Loucy (cell line): ENCODE results near the gene MAML3.

Experiments used
- H2AFZ ChIP-seq: fragments of 200-600 bp; sonication (generic); 2 replicates; pipeline ENCODE4 v1.6.0; 2016; ENCODE audit warnings: antibody characterized with exemption, mild to moderate bottlenecking, low read length, moderate library complexity
- H3F3A ChIP-seq: fragments of 200-600 bp; 2 replicates; pipeline ENCODE4 v1.6.0; 2016; ENCODE audit warnings: antibody characterized with exemption, low read depth, mild to moderate bottlenecking
- H3K27me3 ChIP-seq: fragments of 200-600 bp; sonication (generic); 2 replicates; pipeline ENCODE4 v1.6.1; 2014; ENCODE audit warnings: low read length, mild to moderate bottlenecking; ENCODE audit not compliant: insufficient read depth, poor library complexity, severe bottlenecking
- H3K36me3 ChIP-seq: fragments of 200-600 bp; sonication (generic); 2 replicates; pipeline ENCODE4 v1.6.1; 2016; ENCODE audit warnings: low read length; ENCODE audit not compliant: insufficient read depth
- H3K4me1 ChIP-seq: fragments of 200-600 bp; sonication (generic); 2 replicates; pipeline ENCODE4 v1.5.1; 2014; ENCODE audit warnings: low read length, mild to moderate bottlenecking; ENCODE audit not compliant: insufficient read depth, poor library complexity, severe bottlenecking
- H3K4me2 ChIP-seq: fragments of 200-600 bp; sonication (generic); 2 replicates; pipeline ENCODE4 v1.6.0; 2014; ENCODE audit warnings: antibody characterized with exemption, low read length, low read depth, mild to moderate bottlenecking; ENCODE audit not compliant: poor library complexity, severe bottlenecking
- H3K4me3 ChIP-seq: fragments of 200-600 bp; sonication (generic); 2 replicates; pipeline ENCODE4 v1.5.1; 2014; ENCODE audit warnings: low read length, mild to moderate bottlenecking, mixed read lengths; ENCODE audit not compliant: poor library complexity, severe bottlenecking
- H3K79me2 ChIP-seq: fragments of 200-600 bp; sonication (generic); 2 replicates; pipeline ENCODE4 v1.6.1; 2014; ENCODE audit warnings: low read length; ENCODE audit not compliant: insufficient read depth
- H3K9ac ChIP-seq: fragments of 200-600 bp; sonication (generic); 2 replicates; pipeline ENCODE4 v1.6.0; 2014; ENCODE audit warnings: mild to moderate bottlenecking, low read depth, low read length, moderate library complexity; ENCODE audit not compliant: poor library complexity, severe bottlenecking
- H3K9me2 ChIP-seq: fragments of 200-600 bp; sonication (generic); replicated peaks from 2 replicates; pipeline ENCODE4 v1.6.1; 2016; ENCODE audit warnings: low read depth, low read length, mixed read lengths
- H3K9me3 ChIP-seq: fragments of 200-600 bp; sonication (generic); 2 replicates; pipeline ENCODE4 v1.6.1; 2014; ENCODE audit warnings: mild to moderate bottlenecking, antibody characterized with exemption, low read length, low read depth; ENCODE audit not compliant: insufficient read depth
- H4K20me1 ChIP-seq: fragments of 200-600 bp; sonication (generic); 2 replicates; pipeline ENCODE4 v1.6.0; 2014; ENCODE audit warnings: antibody characterized with exemption, low read length, mild to moderate bottlenecking; ENCODE audit not compliant: insufficient read depth, poor library complexity, severe bottlenecking
- EZH2phosphoT487 ChIP-seq: fragments of 200-600 bp; IDR thresholded peaks from 2 replicates; pipeline ENCODE4 v1.6.1; 2018; ENCODE audit warnings: antibody characterized with exemption, mild to moderate bottlenecking, moderate library complexity, borderline replicate concordance
- TF ChIP-seq, protein P1 (sequence below): fragments of 200-600 bp; sonication (generic); conservative IDR thresholded peaks from 2 replicates; pipeline ENCODE4 v1.5.1; 2014; ENCODE audit warnings: mild to moderate bottlenecking, antibody characterized with exemption, low read length

The MAML3 gene

DNA sequence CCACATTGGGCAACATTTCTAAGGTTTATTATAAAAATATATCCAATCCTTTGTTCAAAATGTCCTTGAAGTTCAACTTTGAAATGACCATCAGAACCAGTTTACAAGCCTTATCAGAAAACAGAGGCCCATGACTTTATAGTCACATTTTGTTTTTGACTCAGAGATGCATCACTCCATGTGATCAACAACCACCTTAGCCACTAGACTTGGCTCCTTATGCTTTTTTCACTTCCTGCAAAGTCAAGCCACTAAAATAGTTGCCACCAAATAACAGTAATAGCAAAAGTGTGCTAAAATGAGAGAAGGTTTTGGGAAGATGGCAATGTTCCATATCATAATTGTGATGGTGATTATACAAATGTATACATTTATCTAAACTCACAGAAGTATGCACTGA lies 181.7 kb downstream of the MAML3 start:
- TF ChIP-seq, protein P1, sequence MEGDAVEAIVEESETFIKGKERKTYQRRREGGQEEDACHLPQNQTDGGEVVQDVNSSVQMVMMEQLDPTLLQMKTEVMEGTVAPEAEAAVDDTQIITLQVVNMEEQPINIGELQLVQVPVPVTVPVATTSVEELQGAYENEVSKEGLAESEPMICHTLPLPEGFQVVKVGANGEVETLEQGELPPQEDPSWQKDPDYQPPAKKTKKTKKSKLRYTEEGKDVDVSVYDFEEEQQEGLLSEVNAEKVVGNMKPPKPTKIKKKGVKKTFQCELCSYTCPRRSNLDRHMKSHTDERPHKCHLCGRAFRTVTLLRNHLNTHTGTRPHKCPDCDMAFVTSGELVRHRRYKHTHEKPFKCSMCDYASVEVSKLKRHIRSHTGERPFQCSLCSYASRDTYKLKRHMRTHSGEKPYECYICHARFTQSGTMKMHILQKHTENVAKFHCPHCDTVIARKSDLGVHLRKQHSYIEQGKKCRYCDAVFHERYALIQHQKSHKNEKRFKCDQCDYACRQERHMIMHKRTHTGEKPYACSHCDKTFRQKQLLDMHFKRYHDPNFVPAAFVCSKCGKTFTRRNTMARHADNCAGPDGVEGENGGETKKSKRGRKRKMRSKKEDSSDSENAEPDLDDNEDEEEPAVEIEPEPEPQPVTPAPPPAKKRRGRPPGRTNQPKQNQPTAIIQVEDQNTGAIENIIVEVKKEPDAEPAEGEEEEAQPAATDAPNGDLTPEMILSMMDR: no peak
- TF ChIP-seq EZH2phosphoT487: no peak
- no peak overlapping the region for H3K9ac ChIP-seq
- H3K4me2 ChIP-seq: no peak overlapping the region
- H3K9me3 ChIP-seq: no peaks in the 10 kb centered on the region
- H3K79me2 ChIP-seq: peaks cover 13% of the 10 kb centered on the region; the same call in 1 of the 2 replicates
- H3F3A ChIP-seq: no peaks in the 10 kb centered on the region
- no peaks in the 10 kb centered on the region for H3K36me3 ChIP-seq
- H3K27me3 ChIP-seq: no peaks in the 10 kb centered on the region
- H3K4me3 ChIP-seq: no peak overlapping the region
- H3K9me2 ChIP-seq: no peaks in the 10 kb centered on the region
- peaks cover 14% of the 10 kb centered on the region for H3K4me1 ChIP-seq
- no peaks in the 10 kb centered on the region for H4K20me1 ChIP-seq
- H2AFZ ChIP-seq: no peak overlapping the region

DNA sequence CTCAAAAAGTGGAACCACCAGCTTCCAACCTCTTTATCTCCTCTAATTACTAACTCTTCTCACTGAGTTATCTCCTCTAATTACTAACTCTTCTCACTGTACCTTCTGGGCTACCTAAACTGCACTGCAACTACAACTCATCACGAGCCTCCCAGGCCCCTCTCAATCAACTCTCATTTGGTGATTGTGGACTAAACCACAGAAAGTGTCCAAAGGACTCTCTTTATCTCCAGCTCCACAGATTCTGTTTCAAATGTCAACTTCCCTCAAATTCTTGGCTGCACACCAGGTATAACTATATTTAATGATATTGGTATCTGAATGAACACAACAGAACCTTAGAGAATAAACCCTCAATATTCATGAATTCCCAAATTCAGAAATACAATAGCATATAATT lies 182.9 kb downstream of the MAML3 start:
- H3K4me2 ChIP-seq: no peak overlapping the region
- H3K9ac ChIP-seq: no peak overlapping the region
- H3K9me2 ChIP-seq: no peaks in the 10 kb centered on the region
- H4K20me1 ChIP-seq: no peaks in the 10 kb centered on the region
- H3K4me1 ChIP-seq: peaks cover 14% of the 10 kb centered on the region
- no peak overlapping the region for H3K4me3 ChIP-seq
- no peaks in the 10 kb centered on the region for H3K36me3 ChIP-seq
- TF ChIP-seq, protein P1: no peak
- no peak for TF ChIP-seq EZH2phosphoT487
- no peaks in the 10 kb centered on the region for H3F3A ChIP-seq
- no peaks in the 10 kb centered on the region for H3K27me3 ChIP-seq
- peaks cover 13% of the 10 kb centered on the region; the same call in 1 of the 2 replicates for H3K79me2 ChIP-seq
- no peak overlapping the region for H2AFZ ChIP-seq
- H3K9me3 ChIP-seq: no peaks in the 10 kb centered on the region

DNA sequence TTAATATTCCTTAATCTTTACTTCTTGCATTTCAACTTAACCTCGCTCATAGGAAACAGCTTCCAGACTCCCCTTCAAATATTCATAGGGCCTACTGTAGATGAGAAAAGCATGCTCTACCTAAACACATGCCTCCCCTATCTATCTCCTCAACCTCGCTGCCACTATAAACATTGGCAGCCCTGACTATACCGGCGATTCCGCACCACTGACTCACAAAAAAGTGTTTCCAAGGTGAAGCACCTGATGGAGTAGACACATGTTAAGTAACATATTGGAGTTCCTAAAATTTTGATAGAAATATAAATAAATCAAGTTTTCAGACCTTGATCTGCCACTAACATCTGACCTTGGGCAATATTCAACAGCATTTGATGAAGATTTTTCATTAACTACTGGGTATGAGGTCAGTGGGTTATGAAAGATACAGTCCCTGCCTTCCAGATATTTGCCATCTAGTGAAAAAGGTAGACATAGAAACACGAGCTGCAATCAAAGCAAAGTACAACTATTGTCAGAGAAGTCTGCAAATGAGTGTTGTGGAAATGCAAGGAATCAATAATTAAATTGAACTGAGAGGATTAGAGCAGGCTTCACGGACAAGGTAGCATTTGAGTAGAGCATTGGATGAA lies 184.2 kb downstream of the MAML3 start:
- no peaks in the 10 kb centered on the region for H3F3A ChIP-seq
- no peak overlapping the region for H3K4me3 ChIP-seq
- H3K4me1 ChIP-seq: peaks cover 24% of the 10 kb centered on the region
- no peak for TF ChIP-seq EZH2phosphoT487
- TF ChIP-seq, protein P1: no peak
- no peaks in the 10 kb centered on the region for H3K36me3 ChIP-seq
- H4K20me1 ChIP-seq: no peaks in the 10 kb centered on the region
- H2AFZ ChIP-seq: no peak overlapping the region
- H3K9me2 ChIP-seq: no peaks in the 10 kb centered on the region
- no peaks in the 10 kb centered on the region for H3K9me3 ChIP-seq
- no peak overlapping the region for H3K9ac ChIP-seq
- no peak overlapping the region for H3K4me2 ChIP-seq
- peaks cover 22% of the 10 kb centered on the region; the same call in 1 of the 2 replicates for H3K79me2 ChIP-seq
- no peaks in the 10 kb centered on the region for H3K27me3 ChIP-seq
